Measurements from ENCODE around the gene GINS2.

GINS2 gene

DNA sequence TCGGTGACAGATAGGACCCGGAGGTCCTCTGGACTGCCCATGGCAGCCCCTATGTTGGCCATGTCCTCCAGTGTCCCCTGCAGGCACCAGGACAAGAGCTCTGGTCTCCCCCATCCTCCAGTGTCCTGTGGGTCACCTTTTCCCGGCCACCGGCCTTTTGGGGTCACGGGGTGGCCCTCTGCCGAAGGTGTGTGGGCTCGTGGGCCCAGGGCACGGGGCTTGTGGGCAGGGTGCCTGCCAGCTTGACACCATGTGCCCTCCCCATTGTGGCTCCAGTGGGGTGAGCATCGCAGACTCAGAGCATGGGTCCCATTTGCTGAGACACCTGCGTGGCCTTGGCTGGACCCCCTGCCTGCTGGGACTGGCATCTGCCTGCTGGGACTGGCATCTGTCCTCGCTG is 57.5 kb downstream of the GINS2 start:
- Histone ChIP-seq H3K27me3 (ENCODE audit: control insufficient read depth, insufficient read depth, low read length) (no peaks in the 10 kb centered on the region), H3K4me3 (ENCODE audit: low read length) (no peak overlapping the region), H3K9me3 (ENCODE audit: control insufficient read depth, insufficient read depth, low read length) (no peaks in the 10 kb centered on the region), H3K27ac (ENCODE audit: low read length) (no peak overlapping the region), H3K36me3 (ENCODE audit: control insufficient read depth, insufficient read depth, low read length) (peaks cover 7% of the 10 kb centered on the region; the same call in 1 of the 2 replicates), H3K4me1 (ENCODE audit: control insufficient read depth, insufficient read depth, low read length) (peaks cover 2% of the 10 kb centered on the region; the same call in 1 of the 2 replicates)
- WGBS (ENCODE audit: insufficient coverage, insufficient read length) = no CpG with 5 or more reads among the region's 11 CpGs
- no peak for DNase-seq (ENCODE audit: low read depth, low spot score)

DNA sequence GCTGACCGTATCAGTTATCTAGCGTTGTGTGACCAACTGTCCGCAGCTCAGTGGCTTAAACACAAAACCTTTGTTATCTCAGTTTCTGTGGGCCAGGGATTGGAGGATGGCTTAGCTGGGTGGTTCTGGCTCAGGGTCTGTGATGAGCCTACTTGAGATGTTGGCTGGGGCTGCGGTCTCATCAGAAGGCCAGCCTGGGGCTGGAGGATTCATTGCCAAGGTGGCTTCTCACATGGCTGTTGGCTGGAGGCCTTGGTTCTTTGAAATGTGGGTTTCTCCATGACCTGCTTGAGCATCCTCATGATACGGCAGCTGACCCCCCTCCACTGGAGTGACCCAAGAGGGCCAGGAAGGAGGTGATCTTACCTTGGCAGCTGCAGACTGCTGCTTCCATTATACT is 58.9 kb downstream of the GINS2 start:
- peaks cover 7% of the 10 kb centered on the region; the same call in 1 of the 2 replicates for H3K36me3 ChIP-seq (ENCODE audit: control insufficient read depth, insufficient read depth, low read length)
- WGBS (ENCODE audit: insufficient coverage, insufficient read length) = no CpG with 5 or more reads among the region's 5 CpGs

DNA sequence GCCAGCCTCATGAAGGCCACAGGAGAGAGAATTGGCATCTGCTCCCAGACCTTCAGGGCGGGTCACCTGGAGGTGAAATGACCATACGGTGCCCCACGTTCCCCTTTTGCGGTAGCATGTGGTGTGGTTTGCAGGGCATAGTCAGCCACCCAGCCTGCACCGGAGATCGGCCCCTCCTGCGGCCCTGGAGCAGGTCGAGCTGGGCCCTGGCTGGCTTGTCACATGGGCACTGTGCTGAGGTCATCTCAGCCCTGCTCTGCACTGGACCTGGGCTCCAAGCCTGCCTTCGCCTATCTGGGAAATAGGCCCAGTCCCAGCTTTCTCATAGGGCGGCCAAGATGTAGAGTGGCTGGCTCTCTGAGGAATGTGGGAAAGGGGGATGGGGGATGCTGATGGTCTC is 59.4 kb downstream of the GINS2 start:
- Histone ChIP-seq H3K4me3 (ENCODE audit: low read length) (no peak overlapping the region), H3K36me3 (ENCODE audit: control insufficient read depth, insufficient read depth, low read length) (peaks cover 6% of the 10 kb centered on the region; the same call in 1 of the 2 replicates), H3K4me1 (ENCODE audit: control insufficient read depth, insufficient read depth, low read length) (peaks cover 4% of the 10 kb centered on the region; the same call in 1 of the 2 replicates), H3K9me3 (ENCODE audit: control insufficient read depth, insufficient read depth, low read length) (no peaks in the 10 kb centered on the region), H3K27ac (ENCODE audit: low read length) (no peak overlapping the region), H3K27me3 (ENCODE audit: control insufficient read depth, insufficient read depth, low read length) (no peaks in the 10 kb centered on the region)
- no CpG with 5 or more reads among the region's 10 CpGs for WGBS (ENCODE audit: insufficient coverage, insufficient read length)
- no peak for DNase-seq (ENCODE audit: low read depth, low spot score)

More for the DNA sequence above, 58.9 kb downstream of the GINS2 start:
- no peak for DNase-seq (ENCODE audit: low read depth, low spot score)
- Histone ChIP-seq H3K27ac (ENCODE audit: low read length) (no peak overlapping the region), H3K4me3 (ENCODE audit: low read length) (no peak overlapping the region), H3K9me3 (ENCODE audit: control insufficient read depth, insufficient read depth, low read length) (no peaks in the 10 kb centered on the region), H3K27me3 (ENCODE audit: control insufficient read depth, insufficient read depth, low read length) (no peaks in the 10 kb centered on the region), H3K4me1 (ENCODE audit: control insufficient read depth, insufficient read depth, low read length) (peaks cover 2% of the 10 kb centered on the region; the same call in 1 of the 2 replicates)

DNA sequence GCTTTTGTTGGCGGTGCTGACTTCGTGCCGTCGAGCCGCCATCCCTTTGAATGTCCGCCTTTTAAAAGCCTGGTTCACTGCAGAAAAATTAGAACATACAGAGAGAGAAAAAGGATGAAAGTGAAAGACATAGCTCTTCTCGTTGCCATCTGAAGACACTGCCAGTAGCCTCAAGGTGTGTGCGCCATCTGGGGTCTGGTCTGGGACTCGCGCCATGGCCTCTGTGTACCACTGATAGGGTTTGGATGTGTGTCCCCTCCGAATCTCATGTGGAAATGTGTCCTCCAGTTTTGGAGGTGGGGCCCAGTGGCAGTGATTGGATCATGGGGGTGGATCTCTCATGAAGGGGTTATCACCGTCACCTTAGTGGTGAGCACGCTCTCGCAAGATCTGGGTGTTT is 60.1 kb downstream of the GINS2 start:
- Histone ChIP-seq H3K9me3 (ENCODE audit: control insufficient read depth, insufficient read depth, low read length) (no peaks in the 10 kb centered on the region), H3K27ac (ENCODE audit: low read length) (no peak overlapping the region), H3K27me3 (ENCODE audit: control insufficient read depth, insufficient read depth, low read length) (no peaks in the 10 kb centered on the region), H3K4me1 (ENCODE audit: control insufficient read depth, insufficient read depth, low read length) (peaks cover 4% of the 10 kb centered on the region; the same call in 1 of the 2 replicates), H3K36me3 (ENCODE audit: control insufficient read depth, insufficient read depth, low read length) (no peaks in the 10 kb centered on the region), H3K4me3 (ENCODE audit: low read length) (no peak overlapping the region)
- DNase-seq (ENCODE audit: low read depth, low spot score) = no peak
- no CpG with 5 or more reads among the region's 14 CpGs for WGBS (ENCODE audit: insufficient coverage, insufficient read length)

DNA sequence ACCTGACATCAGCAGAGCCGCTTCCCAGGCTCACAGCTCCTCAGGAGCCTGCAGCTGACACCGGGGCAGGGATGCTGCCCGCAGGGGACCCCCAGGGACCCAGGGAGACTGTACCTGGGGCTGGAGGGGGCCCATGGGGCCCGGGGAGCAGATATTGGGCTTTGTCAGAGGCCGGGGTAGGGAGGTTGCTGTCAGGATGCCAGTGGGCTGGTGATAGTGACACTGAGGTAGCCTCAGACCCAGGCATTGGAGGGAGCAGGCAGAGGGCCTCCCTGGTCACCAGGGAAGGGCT is 60.5 kb downstream of the GINS2 start:
- Histone ChIP-seq H3K27ac (ENCODE audit: low read length) (no peak overlapping the region), H3K27me3 (ENCODE audit: control insufficient read depth, insufficient read depth, low read length) (no peaks in the 10 kb centered on the region), H3K36me3 (ENCODE audit: control insufficient read depth, insufficient read depth, low read length) (no peaks in the 10 kb centered on the region), H3K9me3 (ENCODE audit: control insufficient read depth, insufficient read depth, low read length) (no peaks in the 10 kb centered on the region), H3K4me1 (ENCODE audit: control insufficient read depth, insufficient read depth, low read length) (peaks cover 4% of the 10 kb centered on the region; the same call in 1 of the 2 replicates), H3K4me3 (ENCODE audit: low read length) (no peak overlapping the region)
- DNase-seq (ENCODE audit: low read depth, low spot score) = no peak
- WGBS (ENCODE audit: insufficient coverage, insufficient read length) = no CpG with 5 or more reads among the region's 5 CpGs

DNA sequence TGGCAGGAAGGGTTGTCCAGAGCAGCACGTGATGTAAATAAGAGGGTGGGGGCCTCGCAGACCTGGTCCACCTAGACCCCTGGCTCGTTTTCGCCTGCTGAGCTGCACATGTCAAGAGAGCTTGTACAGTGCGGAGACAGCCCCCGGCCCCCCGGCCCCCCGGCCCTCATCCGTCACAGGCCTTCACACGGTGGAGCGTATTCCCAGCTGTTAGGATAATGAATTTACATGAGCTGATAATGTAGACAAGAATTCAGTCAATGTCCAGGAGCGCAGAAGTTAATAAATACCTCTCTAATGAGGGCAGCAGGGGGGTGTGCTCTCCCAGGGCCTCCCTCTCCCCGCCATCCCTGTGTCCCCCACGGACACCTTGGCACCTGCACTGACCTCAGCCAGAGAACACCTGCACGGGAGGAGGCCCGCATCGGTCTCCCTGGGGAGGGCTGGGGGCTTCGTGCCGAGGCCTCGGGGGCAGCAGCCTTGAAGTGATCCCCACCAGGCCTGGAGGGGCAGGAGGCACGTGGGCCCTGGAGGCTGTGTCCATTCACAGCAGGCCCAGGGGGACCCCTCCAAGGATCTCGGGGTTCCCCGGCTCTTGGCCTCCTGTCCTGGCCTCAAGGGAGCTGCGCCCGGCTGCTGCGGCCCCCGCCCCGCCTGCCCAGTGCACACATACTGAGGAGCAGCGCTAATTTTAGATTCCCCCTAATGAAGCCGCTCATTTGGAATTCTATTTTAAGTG is 61.1 kb downstream of the GINS2 start:
- Histone ChIP-seq H3K4me3 (ENCODE audit: low read length) (no peak overlapping the region), H3K9me3 (ENCODE audit: control insufficient read depth, insufficient read depth, low read length) (no peaks in the 10 kb centered on the region), H3K36me3 (ENCODE audit: control insufficient read depth, insufficient read depth, low read length) (no peaks in the 10 kb centered on the region), H3K27me3 (ENCODE audit: control insufficient read depth, insufficient read depth, low read length) (no peaks in the 10 kb centered on the region), H3K4me1 (ENCODE audit: control insufficient read depth, insufficient read depth, low read length) (peaks cover 4% of the 10 kb centered on the region; the same call in 1 of the 2 replicates), H3K27ac (ENCODE audit: low read length) (no peak overlapping the region)
- DNase-seq (ENCODE audit: low read depth, low spot score) = no peak
- no CpG with 5 or more reads among the region's 30 CpGs for WGBS (ENCODE audit: insufficient coverage, insufficient read length)

DNA sequence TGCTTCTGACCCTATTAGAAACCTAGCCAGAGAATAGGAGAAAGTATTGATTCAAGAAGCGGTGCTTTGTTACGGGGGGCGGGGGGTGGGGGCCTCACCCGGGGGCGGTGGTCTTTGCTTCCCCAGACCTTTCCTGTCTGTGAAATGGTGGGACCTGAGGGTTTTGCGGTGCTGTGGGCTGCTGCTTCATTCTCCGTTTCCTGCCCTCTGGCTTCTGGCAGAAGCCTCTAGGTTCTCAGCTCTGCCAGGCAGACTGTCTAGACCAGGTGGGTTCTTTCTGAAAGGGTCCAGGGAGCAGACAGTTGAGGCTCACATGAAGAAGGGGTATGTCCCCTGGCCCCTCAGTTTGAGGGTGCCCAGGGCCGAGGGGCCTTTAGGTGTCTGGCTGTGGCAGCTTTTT is 61.7 kb downstream of the GINS2 start:
- H3K4me3 ChIP-seq (ENCODE audit: low read length) = no peak overlapping the region
- H3K27ac ChIP-seq (ENCODE audit: low read length) = no peak overlapping the region
- no peaks in the 10 kb centered on the region for H3K36me3 ChIP-seq (ENCODE audit: control insufficient read depth, insufficient read depth, low read length)
- no peaks in the 10 kb centered on the region for H3K27me3 ChIP-seq (ENCODE audit: control insufficient read depth, insufficient read depth, low read length)
- no CpG with 5 or more reads among the region's 8 CpGs for WGBS (ENCODE audit: insufficient coverage, insufficient read length)
- H3K9me3 ChIP-seq (ENCODE audit: control insufficient read depth, insufficient read depth, low read length) = no peaks in the 10 kb centered on the region
- H3K4me1 ChIP-seq (ENCODE audit: control insufficient read depth, insufficient read depth, low read length) = peaks cover 4% of the 10 kb centered on the region; the same call in 1 of the 2 replicates
- DNase-seq (ENCODE audit: low read depth, low spot score) = no peak

Data from iPS DF 6.9 (cell line).